NCI-H2107 treated with DMSO at 0.1 percent for 48 hours (cell line): ENCODE results near the gene ARL15.

ENCODE experiments used
- DNase-seq: peaks from one replicate; lab custom pipeline; 2025; ENCODE audit not compliant: unreplicated experiment; lab: John Stamatoyannopoulos, UW

The ARL15 gene

DNA sequence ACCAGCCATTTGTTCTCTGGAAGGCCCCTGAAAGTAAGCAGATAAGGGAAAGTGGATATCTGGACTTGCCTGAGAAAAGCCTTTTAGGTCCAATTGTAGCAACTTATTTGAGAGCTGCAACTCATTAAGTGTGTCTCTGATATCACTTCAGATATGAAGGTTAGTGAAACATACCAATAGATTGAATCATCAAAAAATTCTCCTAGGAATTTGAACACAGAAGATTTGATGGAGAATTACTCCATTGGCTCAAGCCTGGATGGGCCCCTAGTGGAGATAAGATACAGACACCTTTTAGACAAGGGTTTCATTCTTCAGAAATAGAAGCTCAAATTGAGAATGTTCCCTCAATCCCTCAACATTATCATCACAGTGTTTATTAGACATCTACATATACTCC is 393.3 kb downstream of the ARL15 start:
- DNase-seq = no peak

DNA sequence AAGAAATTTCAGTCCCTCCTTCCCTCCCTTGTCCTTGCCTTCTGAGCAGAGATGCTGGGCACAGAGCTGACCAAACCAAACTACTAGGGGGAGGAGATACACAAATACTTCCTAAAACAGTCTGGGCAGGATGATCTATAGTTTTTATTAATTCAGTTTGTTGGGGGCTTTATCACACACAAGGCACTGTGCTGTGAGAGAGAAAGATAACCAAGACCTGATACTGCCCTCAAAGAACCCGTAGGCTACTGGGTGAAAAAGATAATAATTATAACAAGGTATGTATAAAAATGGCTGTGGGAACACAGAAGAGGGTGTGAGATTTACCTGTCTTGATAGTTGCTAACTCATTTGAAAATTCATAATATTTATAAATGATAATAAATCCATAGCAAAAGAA is 395.3 kb downstream of the ARL15 start:
- DNase-seq = no peak

DNA sequence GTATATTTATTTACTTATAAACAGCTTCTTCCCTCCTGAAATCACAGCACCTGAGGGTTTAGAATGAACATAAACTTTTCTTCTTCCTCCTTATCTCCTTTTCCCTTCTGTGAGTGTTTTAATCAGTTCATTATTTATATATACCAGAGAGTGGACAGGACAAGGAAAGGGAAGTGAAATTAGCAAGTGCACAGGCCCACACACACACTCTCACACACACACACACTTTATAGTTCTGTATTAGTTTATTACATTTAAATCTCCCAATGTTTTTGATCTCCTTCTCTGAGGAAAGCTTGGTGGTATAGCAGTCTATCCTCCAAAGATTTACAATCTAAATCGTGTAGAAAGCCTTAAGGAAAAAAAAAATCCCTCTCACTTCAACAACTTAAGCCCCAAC is 396.4 kb downstream of the ARL15 start:
- DNase-seq = no peak

DNA sequence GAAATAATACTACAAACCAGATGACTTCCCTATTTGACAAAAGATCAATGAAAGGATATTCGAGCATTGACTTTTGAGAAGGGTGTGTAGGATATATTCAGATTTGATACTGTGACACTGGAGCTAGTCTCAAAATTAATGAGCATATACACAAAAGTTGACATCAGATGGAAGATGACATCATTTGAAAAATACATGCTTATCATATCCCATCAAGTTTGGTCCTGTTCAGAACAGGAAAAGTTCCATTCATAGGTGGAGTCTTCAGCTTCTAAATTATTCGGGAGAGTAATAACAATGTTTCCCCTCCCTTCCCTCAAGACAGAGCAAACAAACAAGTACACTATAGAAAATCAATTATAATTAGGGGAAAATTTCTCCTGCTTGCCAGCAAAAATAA is 401.6 kb downstream of the ARL15 start:
- DNase-seq = no peak

DNA sequence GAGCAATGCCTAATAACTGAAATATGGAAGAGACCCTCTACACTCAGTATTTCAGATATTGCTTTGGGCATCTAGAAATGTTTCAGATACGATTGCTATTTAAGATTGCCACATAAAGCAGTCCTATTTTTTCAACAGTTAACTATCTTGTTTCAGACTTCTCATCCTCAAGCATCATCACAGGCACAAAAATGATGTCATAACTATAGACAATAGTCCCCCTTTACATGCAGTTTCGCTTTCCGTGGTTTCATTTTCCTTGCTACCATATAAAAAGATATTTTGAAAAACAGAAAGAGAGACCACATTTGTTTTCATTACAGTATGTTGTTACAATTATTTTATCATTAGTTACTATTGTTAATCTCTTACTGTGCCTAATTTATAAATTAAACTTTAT is 402.5 kb downstream of the ARL15 start:
- DNase-seq = no peak

DNA sequence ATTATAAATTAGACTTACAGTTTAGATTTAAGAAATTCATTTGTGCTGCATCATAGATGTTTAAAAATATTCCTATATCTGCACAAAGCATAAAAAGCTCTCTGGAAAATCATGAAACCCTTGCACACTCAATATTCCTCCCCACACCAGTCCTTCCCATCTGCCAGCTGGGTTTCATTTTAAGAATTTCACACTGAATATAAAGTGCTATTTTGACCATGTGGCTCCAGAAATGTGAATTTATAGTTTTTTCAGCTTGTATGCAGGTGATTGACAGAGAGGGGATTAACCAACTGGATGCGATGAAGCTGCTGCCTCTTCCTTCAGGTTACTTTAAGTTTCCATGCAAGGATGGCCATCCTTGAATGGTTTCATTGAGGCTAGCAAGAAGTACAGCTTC is 403.6 kb downstream of the ARL15 start:
- DNase-seq = no peak

DNA sequence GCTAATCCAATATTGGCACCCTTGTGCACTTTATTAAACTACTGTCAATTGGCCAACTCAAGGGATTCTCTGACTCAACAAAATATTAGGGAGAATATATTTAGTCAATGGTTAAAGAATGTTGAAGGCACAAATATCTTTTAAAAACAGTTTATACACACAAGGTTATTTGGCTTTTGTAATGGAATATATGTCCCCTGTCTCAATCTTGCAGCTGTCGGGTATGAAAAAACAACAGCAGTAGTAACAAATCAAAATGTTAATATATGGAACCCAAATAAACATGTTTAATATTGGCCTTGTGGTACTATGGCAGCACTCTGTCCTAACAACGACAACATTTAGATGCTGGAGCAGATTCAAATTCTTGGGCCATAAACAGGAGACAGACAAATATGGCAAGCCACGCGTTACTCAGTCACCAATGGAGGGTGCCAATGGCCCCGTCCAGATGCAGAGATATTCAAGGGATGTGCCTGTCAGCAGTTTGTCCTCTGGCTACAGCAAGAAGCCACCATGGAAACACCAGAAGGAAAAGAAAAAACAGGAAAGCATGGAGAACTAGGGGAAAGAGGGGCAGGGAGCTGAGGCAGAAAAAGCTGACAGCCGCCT is 408.0 kb downstream of the ARL15 start:
- DNase-seq = no peak

DNA sequence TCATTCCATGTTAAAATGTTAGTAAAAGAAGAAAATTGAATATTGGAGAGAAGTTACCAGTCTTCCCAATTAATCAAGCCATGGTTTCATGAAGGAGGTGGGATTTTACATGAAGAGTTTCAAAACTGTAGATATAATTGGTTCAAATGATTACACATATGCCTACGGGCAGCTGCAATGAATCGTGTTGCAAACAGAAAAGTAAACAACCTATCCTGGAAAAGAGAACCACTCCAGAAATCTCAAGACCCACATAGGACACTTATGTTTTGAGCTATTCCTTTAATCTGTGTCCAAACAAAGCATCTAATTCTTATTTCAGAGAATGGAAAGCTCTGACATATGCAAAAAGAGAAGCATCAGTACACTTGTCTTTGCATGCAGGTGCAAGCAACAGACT is 409.7 kb downstream of the ARL15 start:
- DNase-seq = peak; percentile 64

DNA sequence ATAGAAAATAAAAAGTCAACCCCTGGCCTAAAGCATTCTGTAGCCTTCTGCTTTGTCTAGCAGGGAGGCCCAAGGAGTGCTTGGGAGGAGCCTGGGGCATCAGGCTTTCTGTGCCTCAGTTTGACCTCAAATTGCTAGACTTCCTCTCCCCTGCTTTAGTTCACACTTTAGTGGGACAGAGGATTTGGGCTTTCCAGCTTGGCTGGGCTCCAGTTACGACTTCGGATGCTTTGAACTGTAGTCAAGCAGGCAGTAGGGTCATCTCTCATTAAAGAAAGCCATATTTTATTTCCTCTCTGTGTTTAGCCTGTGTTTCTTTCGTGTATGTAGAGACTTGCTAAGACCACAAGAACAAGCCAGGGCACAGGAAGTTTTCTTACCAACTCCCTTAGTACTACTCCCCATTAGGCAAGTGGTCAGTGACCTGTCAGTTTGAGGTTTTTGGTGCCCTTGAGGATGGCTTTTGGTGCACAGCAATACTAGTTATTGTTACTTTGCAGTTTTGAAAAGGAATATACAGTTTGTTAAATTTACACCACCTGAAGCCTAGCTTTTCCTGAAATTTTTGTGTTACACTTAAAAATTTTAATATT is 415.2 kb downstream of the ARL15 start:
- DNase-seq = no peak

DNA sequence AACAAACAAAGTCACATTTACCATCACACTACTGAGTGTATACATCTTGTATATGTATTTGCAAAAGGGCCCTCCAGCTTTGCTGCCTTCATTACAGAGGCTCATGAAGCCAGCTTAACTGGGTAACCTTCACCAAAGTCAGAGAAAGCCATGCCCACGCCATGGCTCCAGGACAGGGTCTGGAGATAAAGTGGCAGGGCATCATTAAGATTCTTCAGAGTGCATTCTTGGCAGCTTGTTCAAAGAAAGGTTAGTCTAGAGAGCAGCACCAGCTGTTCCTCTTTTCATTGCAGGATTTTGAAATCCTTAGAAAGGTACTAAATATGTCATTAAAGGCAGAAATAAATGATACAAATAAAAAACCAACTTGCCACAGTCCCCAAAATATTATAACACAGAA is 416.7 kb downstream of the ARL15 start:
- no peak for DNase-seq

DNA sequence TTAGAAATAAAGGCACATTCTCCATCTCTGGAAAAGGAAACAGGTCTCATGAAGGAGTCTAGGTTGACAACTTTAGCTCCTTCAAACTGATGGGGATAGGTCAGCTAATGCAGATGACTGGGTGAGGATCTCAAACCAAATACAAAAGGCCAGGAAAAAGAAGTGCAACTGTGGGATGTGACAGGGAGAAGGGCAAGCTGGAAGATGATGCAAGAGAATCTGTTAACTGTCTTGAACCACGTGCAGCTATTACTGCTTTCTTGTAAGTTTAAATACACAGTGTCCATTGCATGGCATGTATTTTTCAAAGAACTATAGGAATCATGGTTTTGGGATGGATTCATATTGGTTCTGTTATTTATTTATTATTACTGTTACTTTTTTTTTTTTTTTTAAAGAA is 418.1 kb downstream of the ARL15 start:
- DNase-seq = no peak

DNA sequence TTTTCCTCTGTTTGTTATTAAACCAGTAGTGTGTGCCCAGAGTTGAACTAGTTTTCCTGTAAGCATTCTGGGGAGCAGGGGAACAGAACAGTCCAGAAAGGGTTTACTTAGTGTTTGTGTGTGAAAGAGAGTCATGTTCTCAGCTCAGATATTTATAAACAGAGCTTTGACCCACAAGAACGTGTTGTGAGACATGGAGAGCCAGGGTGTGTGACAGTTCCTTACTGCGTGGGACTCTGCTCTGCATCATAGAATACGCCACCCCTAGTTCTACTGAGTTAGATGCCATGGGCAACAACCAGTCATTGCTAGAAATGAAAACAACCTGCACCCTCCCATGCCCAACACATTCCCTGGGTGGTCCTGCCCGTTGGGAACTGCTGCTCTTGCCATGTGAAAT is 419.2 kb downstream of the ARL15 start:
- DNase-seq = no peak

DNA sequence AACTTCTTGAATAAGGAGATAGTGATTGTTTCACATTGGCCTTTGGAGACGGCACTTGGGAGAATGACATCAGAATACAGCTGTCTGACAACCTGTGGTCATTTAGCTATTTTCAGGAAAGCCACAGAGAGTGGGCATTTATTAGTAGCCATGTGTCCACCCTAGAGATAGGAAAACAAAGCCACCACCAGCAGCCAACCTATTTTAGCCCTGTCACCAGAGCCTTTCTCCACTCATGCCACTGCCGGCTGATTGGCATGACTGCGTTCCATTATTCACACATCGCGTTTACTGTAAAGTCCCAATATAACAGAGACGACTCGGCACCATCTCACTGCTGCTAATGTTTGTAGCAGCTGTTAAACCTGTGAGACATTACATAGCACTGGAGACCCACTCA is 419.9 kb downstream of the ARL15 start:
- no peak for DNase-seq

DNA sequence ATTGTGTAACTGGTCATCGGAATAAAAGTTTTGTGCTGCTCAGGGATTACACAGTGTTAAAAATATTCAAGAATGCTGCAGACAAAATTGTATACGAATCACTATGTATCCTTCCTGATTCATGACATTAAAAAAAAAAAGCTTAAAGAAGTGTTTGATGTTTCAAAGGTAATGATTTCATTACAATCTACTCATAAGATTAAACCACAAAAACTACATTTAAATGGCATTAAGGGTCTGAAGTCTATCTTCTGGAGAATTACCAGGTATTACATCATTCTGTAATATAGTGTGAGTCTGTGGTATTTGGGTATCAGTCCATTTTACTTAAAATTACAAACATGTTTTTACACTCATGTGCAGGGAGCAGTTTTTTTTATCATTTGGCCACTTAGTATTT is 425.5 kb downstream of the ARL15 start:
- DNase-seq = no peak

DNA sequence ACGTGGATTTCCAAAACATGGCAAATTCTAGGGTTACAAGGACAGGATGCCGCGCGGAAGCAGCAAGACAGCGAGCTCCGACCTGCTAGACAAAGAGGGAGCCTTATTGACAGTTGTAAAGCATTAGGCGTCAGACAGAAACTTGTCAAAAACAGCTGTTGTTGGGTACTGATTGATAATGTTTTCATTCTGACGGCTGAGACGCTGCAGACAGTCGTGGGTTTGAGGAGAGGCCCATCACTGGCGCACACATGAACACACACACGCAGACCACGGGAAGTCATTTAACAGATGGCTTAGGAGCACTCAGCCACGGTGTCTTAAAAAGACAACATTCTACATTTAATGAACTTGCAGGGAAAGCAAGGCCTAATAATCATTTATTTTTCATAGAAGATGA is 426.0 kb downstream of the ARL15 start:
- no peak for DNase-seq

DNA sequence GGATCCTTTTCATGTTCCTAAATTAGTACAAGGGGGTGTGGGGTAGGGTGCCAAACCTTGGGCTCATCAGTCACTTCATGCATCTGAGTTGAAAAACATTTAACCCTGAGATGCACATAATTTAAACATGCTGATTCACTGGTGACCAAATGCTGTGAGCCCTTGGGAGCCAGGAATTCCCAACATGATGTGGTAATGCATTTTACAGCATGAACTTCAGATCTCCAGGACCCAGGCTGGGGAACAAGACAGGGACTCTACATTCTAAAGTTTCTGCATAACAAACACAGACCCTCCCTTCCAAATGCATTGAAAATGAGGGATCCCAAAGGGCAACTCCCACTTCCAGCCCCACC is 427.7 kb downstream of the ARL15 start:
- no peak for DNase-seq

DNA sequence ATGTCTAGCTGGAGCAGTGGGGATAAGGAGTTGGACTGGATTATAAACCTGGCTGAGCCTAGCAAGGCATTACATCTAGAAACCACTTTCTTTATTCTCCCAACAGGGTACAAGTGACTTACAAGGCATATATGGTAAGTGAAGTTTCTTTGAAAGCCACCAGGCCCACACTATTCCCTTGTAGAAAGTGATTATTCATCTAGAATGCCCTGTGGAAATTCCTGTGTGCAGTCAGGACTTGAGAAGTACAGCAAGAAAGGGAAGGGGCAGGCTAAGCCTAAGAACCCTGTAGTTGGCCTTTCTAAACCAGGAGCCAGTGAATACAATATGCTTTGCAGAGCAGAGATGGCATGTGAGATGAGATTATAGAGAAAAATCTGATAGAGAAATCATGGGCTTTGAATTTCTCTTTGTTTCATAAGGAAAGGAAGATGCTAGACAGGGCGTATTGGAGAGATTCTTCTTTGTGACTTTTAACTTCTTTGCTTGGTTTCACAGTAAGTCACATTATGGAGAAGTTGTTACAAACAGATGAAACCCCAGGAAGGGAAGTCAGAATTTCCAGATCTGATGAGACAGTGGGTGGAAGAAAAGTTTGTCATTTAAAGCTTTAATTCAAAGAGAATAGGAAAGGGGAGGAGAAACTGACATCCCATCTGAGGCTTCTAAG is 428.2 kb downstream of the ARL15 start:
- no peak for DNase-seq

DNA sequence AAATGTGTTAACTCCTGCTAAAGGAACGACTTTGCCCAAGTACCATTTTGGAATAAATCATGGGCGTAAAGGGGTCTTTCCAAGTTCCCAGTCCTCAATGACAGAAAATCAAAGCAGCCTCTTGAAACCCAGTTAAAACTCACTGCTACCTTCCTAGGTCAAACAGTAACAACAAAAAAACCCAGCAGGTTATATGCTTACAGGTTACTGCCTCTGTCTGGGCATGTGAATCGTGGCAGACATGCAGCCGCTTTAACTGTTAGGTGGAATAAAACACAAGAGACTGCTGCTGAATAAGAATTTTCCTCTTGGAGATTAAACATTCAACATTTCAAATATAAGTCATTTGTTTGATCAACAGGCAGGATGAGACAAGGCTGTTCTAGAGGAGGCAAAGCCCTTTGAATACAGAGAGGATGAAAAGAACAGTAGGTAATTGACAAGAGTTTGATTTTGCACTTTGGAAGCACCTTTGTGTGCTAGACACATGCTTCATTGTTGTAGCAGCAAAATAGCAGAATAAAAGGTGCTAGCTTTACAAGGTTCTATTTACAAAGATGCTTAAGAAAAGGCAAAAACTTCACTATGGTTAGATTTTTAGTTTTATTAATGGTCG is 430.6 kb downstream of the ARL15 start:
- DNase-seq = no peak

DNA sequence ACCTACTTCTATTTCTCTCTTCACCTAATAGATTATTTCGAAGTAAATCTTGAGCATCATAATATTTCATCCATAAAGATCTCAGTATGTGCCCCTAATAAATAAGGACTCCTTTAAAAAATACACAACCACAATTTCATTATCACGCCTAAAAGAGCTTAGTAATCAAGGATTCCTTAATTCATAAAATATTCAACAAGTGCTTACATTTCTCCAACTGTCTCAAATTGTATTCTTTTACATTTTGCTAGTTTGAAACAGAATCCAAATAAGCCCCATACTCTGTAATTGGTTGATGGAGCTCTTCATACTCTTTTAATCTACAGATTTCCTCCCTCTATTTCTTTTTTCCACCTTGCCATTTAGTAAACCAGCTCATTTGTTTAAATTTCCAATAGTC is 432.4 kb downstream of the ARL15 start:
- no peak for DNase-seq

DNA sequence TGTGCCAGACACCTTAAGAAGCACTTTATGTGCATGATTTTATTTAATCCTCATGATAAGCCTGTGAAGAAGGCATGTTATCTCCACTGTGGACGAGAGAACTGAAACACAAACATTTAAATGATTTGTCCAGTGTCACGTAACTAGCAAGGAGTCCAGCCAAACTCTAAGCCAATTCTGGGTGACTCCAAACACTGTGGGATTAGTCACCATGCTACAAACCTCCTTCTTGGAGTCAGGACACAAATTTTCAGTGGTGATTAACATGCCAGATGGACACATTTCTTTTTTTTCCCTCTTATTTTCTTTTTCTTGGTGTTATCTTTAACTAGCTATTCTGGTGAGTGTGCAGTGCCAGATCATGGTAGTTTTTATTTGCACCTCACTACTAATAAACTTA is 433.1 kb downstream of the ARL15 start:
- DNase-seq = no peak

DNA sequence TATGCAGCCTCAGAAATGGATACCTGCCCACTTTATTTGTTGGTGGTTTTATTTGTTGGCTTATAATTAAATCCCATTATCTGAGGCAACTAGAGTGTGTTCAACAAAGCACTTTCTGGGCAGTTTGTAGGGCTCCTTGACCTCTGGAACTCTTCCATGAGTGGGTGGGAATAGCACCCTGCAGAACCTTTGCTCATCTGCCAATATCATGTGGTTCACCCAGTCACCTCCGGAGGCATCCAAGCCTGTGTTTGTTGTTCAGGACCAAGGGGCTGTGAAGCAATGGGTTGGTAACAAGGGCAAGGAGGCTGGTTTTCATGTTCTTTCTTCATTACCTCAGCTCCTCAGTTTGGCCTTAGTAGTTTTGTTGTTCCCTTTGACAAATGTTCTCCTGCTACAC is 436.0 kb downstream of the ARL15 start:
- DNase-seq = no peak

DNA sequence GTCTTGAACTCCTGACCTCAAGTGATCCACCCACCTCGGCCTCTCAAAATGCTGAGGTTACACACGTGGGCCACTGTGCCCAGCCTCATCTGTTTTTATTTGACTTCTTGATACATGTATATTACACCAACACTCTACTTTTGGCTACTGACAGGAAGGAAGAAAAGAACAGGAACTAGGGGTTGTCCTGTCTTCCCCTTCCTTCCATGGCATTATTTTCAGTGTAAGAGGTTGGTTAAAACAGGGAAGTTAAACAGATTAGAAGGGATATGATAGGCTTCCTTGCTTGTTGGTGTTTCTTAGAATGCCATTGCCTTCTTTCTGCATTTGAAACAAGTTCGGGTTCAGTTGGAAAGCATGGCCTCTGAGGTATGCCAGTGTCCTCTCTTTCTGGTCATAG is 437.1 kb downstream of the ARL15 start:
- no peak for DNase-seq

DNA sequence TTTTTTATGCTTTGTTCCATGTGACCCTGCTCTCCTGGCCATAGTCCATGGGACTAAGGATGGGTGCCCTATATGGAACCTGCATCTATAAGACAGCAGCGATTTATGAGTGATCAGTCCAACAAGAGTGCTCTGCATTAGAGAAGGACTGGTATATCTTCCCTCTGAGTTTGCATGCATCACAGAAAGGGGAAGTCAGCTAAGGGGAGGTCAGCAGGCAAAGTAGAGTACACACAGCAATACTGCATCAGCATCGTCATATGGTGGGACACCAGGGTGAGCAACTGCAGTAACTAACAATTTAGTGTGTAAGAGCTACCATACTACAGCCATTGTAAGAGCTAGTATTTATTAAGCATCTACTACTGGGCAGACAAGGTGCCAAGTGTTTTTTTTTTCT is 438.6 kb downstream of the ARL15 start:
- DNase-seq = no peak
